Measurements from ENCODE around the gene SLC25A11.

The SLC25A11 gene

GRCh38 chr17:4895657-4896331 lies 44.1 kb downstream of the SLC25A11 start:
- Histone ChIP-seq H3K36me3 (ENCODE audit: insufficient read depth, low read length) (peaks cover 53% of the 10 kb centered on the region), H3K9ac (ENCODE audit: low read length) (no peak overlapping the region), H3K9me3 (ENCODE audit: low read length) (no peaks in the 10 kb centered on the region), H3K27ac (ENCODE audit: low read depth, low read length) (no peak overlapping the region), H3K4me3 (ENCODE audit: low read depth in 1 of 2, low read length in 2 of 2) (no peak overlapping the region), H3K27me3 (ENCODE audit: control insufficient read depth in 1 of 2, insufficient read depth in 2 of 2, low read length in 2 of 2) (peaks cover 11 to 20% of the 10 kb centered on the region in 2 donors), H3K4me1 (ENCODE audit: insufficient read depth, low read length) (peaks cover 8% of the 10 kb centered on the region)

- peaks cover 60% of the 10 kb centered on the region for H3K36me3 ChIP-seq (ENCODE audit: insufficient read depth, low read length)
- no peak overlapping the region for H3K4me3 ChIP-seq (ENCODE audit: low read depth in 1 of 2, low read length in 2 of 2)
- no peaks in the 10 kb centered on the region for H3K9me3 ChIP-seq (ENCODE audit: low read length)
- H3K27ac ChIP-seq (ENCODE audit: low read depth, low read length): no peak overlapping the region
- peaks cover 4% of the 10 kb centered on the region for H3K4me1 ChIP-seq (ENCODE audit: insufficient read depth, low read length)
- H3K27me3 ChIP-seq (ENCODE audit: control insufficient read depth in 1 of 2, insufficient read depth in 2 of 2, low read length in 2 of 2): peaks cover 8 to 14% of the 10 kb centered on the region in 2 donors
- H3K9ac ChIP-seq (ENCODE audit: low read length): no peak overlapping the region
Observed at GRCh38 chr17:4895121-4895520, 44.7 kb downstream of the SLC25A11 start.

- Histone ChIP-seq H3K9me3 (ENCODE audit: low read length) (no peaks in the 10 kb centered on the region), H3K4me1 (ENCODE audit: insufficient read depth, low read length) (no peaks in the 10 kb centered on the region), H3K27ac (ENCODE audit: low read depth, low read length) (no peak overlapping the region), H3K27me3 (ENCODE audit: control insufficient read depth in 1 of 2, insufficient read depth in 2 of 2, low read length in 2 of 2) (peaks cover 2 to 7% of the 10 kb centered on the region in 2 donors), H3K36me3 (ENCODE audit: insufficient read depth, low read length) (peaks cover 61% of the 10 kb centered on the region), H3K4me3 (ENCODE audit: low read depth in 1 of 2, low read length in 2 of 2) (no peak overlapping the region), H3K9ac (ENCODE audit: low read length) (no peak overlapping the region)
Observed at GRCh38 chr17:4893721-4894560, 45.9 kb downstream of the SLC25A11 start.

GRCh38 chr17:4893272-4893671 lies 46.6 kb downstream of the SLC25A11 start:
- Histone ChIP-seq H3K27ac (ENCODE audit: low read depth, low read length) (no peak overlapping the region), H3K4me3 (ENCODE audit: low read depth in 1 of 2, low read length in 2 of 2) (no peak overlapping the region), H3K9ac (ENCODE audit: low read length) (no peak overlapping the region), H3K36me3 (ENCODE audit: insufficient read depth, low read length) (peaks cover 61% of the 10 kb centered on the region), H3K9me3 (ENCODE audit: low read length) (no peaks in the 10 kb centered on the region), H3K27me3 (ENCODE audit: control insufficient read depth in 1 of 2, insufficient read depth in 2 of 2, low read length in 2 of 2) (peaks cover 0 to under 1% of the 10 kb centered on the region in 2 donors), H3K4me1 (ENCODE audit: insufficient read depth, low read length) (no peaks in the 10 kb centered on the region)

GRCh38 chr17:4892499-4893221 lies 47.2 kb downstream of the SLC25A11 start:
- Histone ChIP-seq H3K9ac (ENCODE audit: low read length) (no peak overlapping the region), H3K27ac (ENCODE audit: low read depth, low read length) (no peak overlapping the region), H3K36me3 (ENCODE audit: insufficient read depth, low read length) (peaks cover 64% of the 10 kb centered on the region), H3K9me3 (ENCODE audit: low read length) (no peaks in the 10 kb centered on the region), H3K4me3 (ENCODE audit: low read depth in 1 of 2, low read length in 2 of 2) (no peak overlapping the region), H3K27me3 (ENCODE audit: control insufficient read depth in 1 of 2, insufficient read depth in 2 of 2, low read length in 2 of 2) (no peaks in the 10 kb centered on the region), H3K4me1 (ENCODE audit: insufficient read depth, low read length) (no peaks in the 10 kb centered on the region)

GRCh38 chr17:4891411-4892410 lies 48.1 kb downstream of the SLC25A11 start:
- peaks cover 74% of the 10 kb centered on the region for H3K36me3 ChIP-seq (ENCODE audit: insufficient read depth, low read length)
- H3K27me3 ChIP-seq (ENCODE audit: control insufficient read depth in 1 of 2, insufficient read depth in 2 of 2, low read length in 2 of 2): no peaks in the 10 kb centered on the region
- no peak overlapping the region for H3K27ac ChIP-seq (ENCODE audit: low read depth, low read length)
- H3K4me3 ChIP-seq (ENCODE audit: low read depth in 1 of 2, low read length in 2 of 2): no peak overlapping the region
- H3K9me3 ChIP-seq (ENCODE audit: low read length): no peaks in the 10 kb centered on the region
- no peak overlapping the region for H3K9ac ChIP-seq (ENCODE audit: low read length)
- H3K4me1 ChIP-seq (ENCODE audit: insufficient read depth, low read length): no peaks in the 10 kb centered on the region

GRCh38 chr17:4887581-4887980 lies 52.3 kb downstream of the SLC25A11 start:
- Histone ChIP-seq H3K36me3 (ENCODE audit: insufficient read depth, low read length) (peaks cover 63% of the 10 kb centered on the region), H3K4me1 (ENCODE audit: insufficient read depth, low read length) (no peaks in the 10 kb centered on the region), H3K9me3 (ENCODE audit: low read length) (no peaks in the 10 kb centered on the region), H3K27me3 (ENCODE audit: control insufficient read depth in 1 of 2, insufficient read depth in 2 of 2, low read length in 2 of 2) (no peaks in the 10 kb centered on the region), H3K9ac (ENCODE audit: low read length) (no peak overlapping the region), H3K27ac (ENCODE audit: low read depth, low read length) (no peak overlapping the region), H3K4me3 (ENCODE audit: low read depth in 1 of 2, low read length in 2 of 2) (no peak overlapping the region)
